HEK293T (cell line): ENCODE results near the gene GMDS.
A peak's percentile ranks its signal among the peaks of the same experiment; 100 is the strongest.

Experiments
- CTCF ChIA-PET: fragments of 350-600 bp; formaldehyde crosslinking; extraction: SDS; loops from one replicate; lab custom pipeline; 2021; ENCODE audit warnings: antibody characterized with exemption, inconsistent platforms; lab: Yijun Ruan, JAX
- POLR2A ChIA-PET: fragments of 350-600 bp; formaldehyde crosslinking; extraction: SDS; loops from one replicate; lab custom pipeline; 2020; ENCODE audit warnings: antibody characterized with exemption, inconsistent platforms; lab: Yijun Ruan, JAX
- DNase-seq: peaks from one replicate; pipeline ENCODE4 v3.0.0; 2012; ENCODE audit warnings: mixed read lengths; ENCODE audit errors: extremely low spot score
- ARNT ChIP-seq: fragments of 450-650 bp; IDR thresholded peaks from 2 replicates; pipeline ENCODE4 v1.6.1; 2017; ENCODE audit warnings: mild to moderate bottlenecking
- BHLHE40 ChIP-seq: fragments of 450-650 bp; IDR thresholded peaks from 2 replicates; pipeline ENCODE4 v1.6.1; 2016; ENCODE audit warnings: mild to moderate bottlenecking, moderate library complexity, borderline replicate concordance
- CTBP1 ChIP-seq: fragments of 450-650 bp; IDR thresholded peaks from 2 replicates; pipeline ENCODE4 v1.6.1; 2016; ENCODE audit warnings: borderline replicate concordance
- ELF4 ChIP-seq: fragments of 450-650 bp; IDR thresholded peaks from 2 replicates; pipeline ENCODE4 v1.6.1; 2017; ENCODE audit warnings: antibody characterized with exemption
- FOXA1 ChIP-seq: fragments of 450-650 bp; IDR thresholded peaks from 2 replicates; pipeline ENCODE4 v1.6.1; 2016; ENCODE audit warnings: mild to moderate bottlenecking
- FOXK2 ChIP-seq: fragments of 450-650 bp; IDR thresholded peaks from 2 replicates; pipeline ENCODE4 v1.6.1; 2016; ENCODE audit warnings: mild to moderate bottlenecking
- FOXM1 ChIP-seq: fragments of 450-650 bp; IDR thresholded peaks from 2 replicates; pipeline ENCODE4 v1.6.1; 2017; ENCODE audit warnings: mild to moderate bottlenecking, borderline replicate concordance
- HDGF ChIP-seq: fragments of 450-650 bp; IDR thresholded peaks from 2 replicates; pipeline ENCODE4 v1.6.1; 2017; ENCODE audit warnings: antibody characterized with exemption, borderline replicate concordance
- L3MBTL2 ChIP-seq: fragments of 450-650 bp; conservative IDR thresholded peaks from 2 replicates; pipeline ENCODE4 v1.6.1; 2016; ENCODE audit warnings: mild to moderate bottlenecking
- LEF1 ChIP-seq: fragments of 450-650 bp; IDR thresholded peaks from 2 replicates; pipeline ENCODE4 v1.6.1; 2017; ENCODE audit warnings: mild to moderate bottlenecking, borderline replicate concordance
- NFRKB ChIP-seq: fragments of 450-650 bp; IDR thresholded peaks from 2 replicates; pipeline ENCODE4 v1.6.1; 2016; ENCODE audit warnings: mild to moderate bottlenecking, moderate library complexity
- PKNOX1 ChIP-seq: fragments of 450-650 bp; IDR thresholded peaks from 2 replicates; pipeline ENCODE4 v1.6.1; 2016
- SP1 ChIP-seq: fragments of 450-650 bp; IDR thresholded peaks from 2 replicates; pipeline ENCODE4 v1.6.1; 2017
- SUZ12 ChIP-seq: fragments of 450-650 bp; IDR thresholded peaks from 2 replicates; pipeline ENCODE4 v1.6.1; 2016; ENCODE audit warnings: mild to moderate bottlenecking
- TARDBP ChIP-seq: fragments of 450-650 bp; IDR thresholded peaks from 2 replicates; pipeline ENCODE4 v1.6.1; 2016
- ZNF384 ChIP-seq: fragments of 450-650 bp; IDR thresholded peaks from 2 replicates; pipeline ENCODE4 v1.6.1; 2016

The GMDS gene

GRCh38 chr6:1726341-1726768 is 519.0 kb downstream of the GMDS start:
- DNase-seq, result no peak
- CTCF ChIA-PET, result interaction anchor here (0.5 kb wide), 1 partner anchor 45 kb away, joined by 3 read pairs; no protein-coding TSS in a partner anchor
- TF ChIP-seq BHLHE40 (no peak), SUZ12 (no peak), TARDBP (no peak), ARNT (no peak), L3MBTL2 (no peak), ELF4 (no peak)
- POLR2A ChIA-PET, result interaction anchor here (1.5 kb wide), 1 partner anchor 10 kb away, joined by 3 read pairs; no protein-coding TSS in a partner anchor

DNA sequence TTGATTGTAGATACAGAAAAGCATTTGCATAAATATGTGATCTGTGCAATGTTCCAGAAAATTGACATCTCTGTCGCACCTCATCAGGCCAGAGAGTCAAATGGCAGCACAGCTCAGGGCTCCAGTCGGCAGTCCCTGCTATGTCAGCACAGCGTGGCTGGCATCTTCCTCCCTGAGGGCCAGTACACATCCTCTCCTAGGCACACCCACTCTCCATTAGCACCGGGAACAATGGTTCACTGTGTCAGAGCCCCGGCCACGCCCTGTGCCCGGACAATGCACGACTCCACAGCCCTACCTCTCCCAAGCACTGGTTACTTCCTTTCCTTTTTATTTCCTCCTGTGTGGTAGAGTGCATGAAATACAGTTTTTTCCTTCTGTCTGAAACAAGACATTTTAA is 520.8 kb downstream of the GMDS start:
- TF ChIP-seq LEF1 (no peak), NFRKB (no peak), CTBP1 (no peak), SP1 (no peak), TARDBP (no peak), ZNF384 (no peak), BHLHE40 (no peak), SUZ12 (no peak), ARNT (no peak)
- ChIA-PET POLR2A (interaction anchor here (1.2 kb wide), 1 partner anchor 22 kb away, joined by 3 read pairs; no protein-coding TSS in a partner anchor), CTCF (no interaction called here)
- DNase-seq, result no peak

GRCh38 chr6:1724124-1724523 is 521.3 kb downstream of the GMDS start:
- DNase-seq, result no peak
- TF ChIP-seq SUZ12 (no peak), FOXM1 (no peak), LEF1 (no peak)
- ChIA-PET POLR2A (interaction anchor here (1.2 kb wide), 1 partner anchor 21 kb away, joined by 3 read pairs; no protein-coding TSS in a partner anchor), CTCF (no interaction called here)

- POLR2A ChIA-PET, result no interaction called here
- CTCF ChIA-PET, result interaction anchor here (0.6 kb wide), 1 partner anchor 148 kb away, joined by 3 read pairs; no protein-coding TSS in a partner anchor
- DNase-seq, result no peak
- TF ChIP-seq BHLHE40 (no peak), PKNOX1 (no peak), HDGF (no peak), SP1 (no peak), ZNF384 (no peak), FOXK2 (no peak), SUZ12 (no peak), ELF4 (no peak), ARNT (no peak), L3MBTL2 (no peak), NFRKB (no peak), FOXA1 (no peak), LEF1 (no peak), TARDBP (no peak), FOXM1 (no peak), CTBP1 (no peak)
These were observed 522.6 kb downstream of the GMDS start for GRCh38 chr6:1722801-1723200.

- TF ChIP-seq PKNOX1, result peak; percentile 80
- no peak for TF ChIP-seq BHLHE40
- no peak for TF ChIP-seq FOXM1
- ChIA-PET POLR2A (interaction anchor here (1.0 to 1.7 kb wide), 4 partner anchors 14 to 114 kb away, joined by 3 to 6 read pairs (median 3); no protein-coding TSS in a partner anchor), CTCF (no interaction called here)
These were observed 524.6 kb downstream of the GMDS start for GRCh38 chr6:1720620-1721322.

GRCh38 chr6:1719922-1720321 is 525.5 kb downstream of the GMDS start:
- TF ChIP-seq ARNT (no peak), SUZ12 (no peak), SP1 (no peak)
- ChIA-PET CTCF (interaction anchor here (0.6 kb wide), 1 partner anchor 39 kb away, joined by 3 read pairs; no protein-coding TSS in a partner anchor), POLR2A (interaction anchor here (1.7 kb wide), 1 partner anchor 114 kb away, joined by 6 read pairs; no protein-coding TSS in a partner anchor)
- no peak for DNase-seq

More at GRCh38 chr6:1720620-1721322, 524.6 kb downstream of the GMDS start:
- DNase-seq, result no peak

DNA sequence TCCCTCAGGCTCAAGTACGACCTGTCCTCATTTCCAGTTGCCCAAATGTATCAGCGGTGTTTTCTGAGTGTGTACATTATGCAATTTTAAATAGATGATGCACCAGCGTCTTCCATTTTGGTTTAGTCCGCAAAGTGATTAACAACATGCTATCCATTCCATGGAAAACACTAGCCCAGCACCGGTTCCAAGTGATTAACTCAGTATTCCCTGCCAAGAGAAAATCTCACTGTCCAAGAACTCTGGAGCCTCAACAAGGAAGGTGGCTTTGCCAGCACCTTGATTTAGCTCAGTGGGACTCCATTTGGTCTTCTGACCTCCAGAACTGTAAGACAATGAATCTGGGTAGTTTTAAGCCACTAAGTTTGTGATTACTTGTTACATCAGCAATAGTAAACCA is 528.5 kb downstream of the GMDS start:
- ChIA-PET POLR2A (interaction anchor here (2.1 kb wide), 1 partner anchor 110 kb away, joined by 6 read pairs; no protein-coding TSS in a partner anchor), CTCF (interaction anchor here (1.0 to 1.2 kb wide), 2 partner anchors 8 to 13 kb away, joined by 3 read pairs; no protein-coding TSS in a partner anchor)
- TF ChIP-seq NFRKB, result no peak
- no peak for TF ChIP-seq CTBP1
- DNase-seq, result no peak
